Right lobe of liver (tissue), 6 donors: ENCODE results near the gene TRPC3. TPM values are rescaled to one million over a fixed set of nuclear protein-coding genes. Genes with fewer than 3 reads are reported as not detected.

Experiments
- ATAC-seq, 4 donors: fragments of 200-7000 bp; cut with Tn5 transposase; one replicate each; pipeline ENCODE4 v1.9.1; 2020; ENCODE audit warnings: mild to moderate bottlenecking in 4 of 4, moderate library complexity in 4 of 4
- DNase-seq, 3 donors: peaks; one replicate each; pipeline ENCODE4 v3.0.0-alpha.2; 2020
- H3K27ac ChIP-seq, 3 donors: fragments of 200-600 bp; one replicate each; pipeline ENCODE4 v1.8.0; 2022
- H3K27me3 ChIP-seq, 2 donors: fragments of 200-600 bp; one replicate each; pipeline ENCODE4 v1.8.0; 2022
- H3K36me3 ChIP-seq, 4 donors: fragments of 200-600 bp; sonication (generic) in 1 of 4; one replicate each; pipeline versions ENCODE4 v1.5.1 to v1.8.0; 2017 to 2022; ENCODE audit warnings: control low read depth in 1 of 4
- H3K4me1 ChIP-seq, 4 donors: fragments of 200-600 bp; sonication (generic) in 1 of 4; one replicate each; pipeline versions ENCODE4 v1.5.1 to v1.8.0; 2017 to 2022; ENCODE audit warnings: control low read depth in 1 of 4
- H3K4me3 ChIP-seq, 3 donors: fragments of 200-600 bp; one replicate each; pipeline ENCODE4 v1.8.0; 2022
- H3K9me3 ChIP-seq, 4 donors: fragments of 200-600 bp; sonication (generic) in 1 of 4; one replicate each; pipeline versions ENCODE4 v1.5.1 to v1.8.0; 2017 to 2022; ENCODE audit warnings: control low read depth in 1 of 4
- POLR2A ChIP-seq: fragments of 450-650 bp; IDR thresholded peaks from one replicate; pipeline ENCODE4 v1.6.1; 2017; ENCODE audit warnings: antibody characterized with exemption, mild to moderate bottlenecking
- WGBS: methylation state at CpG from one replicate; pipeline ENCODE4 v1.1.6; 2018; ENCODE audit warnings: low coverage, low lambda C conversion rate; ENCODE audit not compliant: insufficient coverage; ENCODE audit errors: missing lambda C conversion rate; 5-methylcytosine and 5-hydroxymethylcytosine counted together
- intact Hi-C, 2 donors: fragments of 100-400 bp; cut with DNase I; formaldehyde crosslinking; loops; one replicate each; pipeline versions ENCODE4 v1.11.2 to v1.14.1; 2022
- total RNA-seq, 6 experiments: library from RNA; depleted of rRNA in 2 of 6; stranded (reverse); fragments of >200 nt in 2 of 6; fragmentation: NEBNext Ultra II Directional in 3 of 6; extraction: Animal tissue kit (Norgen Biotek cat#: 25700) in 3 of 6; gene quantifications; one replicate each; pipeline versions ENCODE4 v1.1.0 to v1.2.4, GENCODE V29; 2016 to 2023
- TF ChIP-seq, protein P1 (sequence below), 4 donors: fragments of 200-600 bp in 3 of 4; fragments of 450-650 bp in 1 of 4; IDR thresholded peaks; one replicate each; pipeline versions ENCODE4 v1.5.1 to v1.8.0; 2016 to 2022; ENCODE audit warnings: antibody characterized with exemption in 4 of 4, mild to moderate bottlenecking in 2 of 4
- donor health status: DM: no; HTN: yes; CAD: no.
- donor health status: DM: no; HTN: no; CAD: no.
- donor health status: DM: no; HTN: no; CAD: no.
- donor health status: DM: no; HTN: yes; CAD: no.
- donor health status: DM: no; HTN: yes; CAD: no.

TRPC3 gene
- total RNA-seq, 6 experiments from 2014 or later = 0.09 to 0.10 TPM; not detected in 4

DNA sequence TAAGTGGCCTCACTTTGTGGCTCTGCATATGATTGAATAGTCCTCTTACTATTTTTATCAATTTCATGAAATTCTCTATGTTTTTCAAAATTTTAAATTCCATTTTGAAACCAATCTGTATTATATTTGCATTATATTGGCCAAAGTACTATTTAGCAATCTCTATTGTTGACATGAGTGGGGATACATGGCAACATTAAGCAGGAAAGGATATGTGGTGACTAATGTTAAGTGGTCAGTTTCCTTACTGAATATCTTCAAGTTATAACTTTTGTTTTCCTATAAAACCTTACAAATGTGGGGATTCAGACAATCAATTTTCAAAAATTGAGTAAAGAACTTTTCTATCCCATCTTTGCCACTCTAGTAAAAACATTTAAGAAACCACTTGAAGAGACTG is 91.7 kb downstream of the TRPC3 start:
- H3K27ac ChIP-seq = no peak overlapping the region
- no peaks in the 10 kb centered on the region for H3K4me1 ChIP-seq
- no peak for ATAC-seq
- H3K36me3 ChIP-seq = peaks cover 0 to 14% (median 0%) of the 10 kb centered on the region in 4 donors
- TF ChIP-seq POLR2A = no peak
- TF ChIP-seq, protein P1, sequence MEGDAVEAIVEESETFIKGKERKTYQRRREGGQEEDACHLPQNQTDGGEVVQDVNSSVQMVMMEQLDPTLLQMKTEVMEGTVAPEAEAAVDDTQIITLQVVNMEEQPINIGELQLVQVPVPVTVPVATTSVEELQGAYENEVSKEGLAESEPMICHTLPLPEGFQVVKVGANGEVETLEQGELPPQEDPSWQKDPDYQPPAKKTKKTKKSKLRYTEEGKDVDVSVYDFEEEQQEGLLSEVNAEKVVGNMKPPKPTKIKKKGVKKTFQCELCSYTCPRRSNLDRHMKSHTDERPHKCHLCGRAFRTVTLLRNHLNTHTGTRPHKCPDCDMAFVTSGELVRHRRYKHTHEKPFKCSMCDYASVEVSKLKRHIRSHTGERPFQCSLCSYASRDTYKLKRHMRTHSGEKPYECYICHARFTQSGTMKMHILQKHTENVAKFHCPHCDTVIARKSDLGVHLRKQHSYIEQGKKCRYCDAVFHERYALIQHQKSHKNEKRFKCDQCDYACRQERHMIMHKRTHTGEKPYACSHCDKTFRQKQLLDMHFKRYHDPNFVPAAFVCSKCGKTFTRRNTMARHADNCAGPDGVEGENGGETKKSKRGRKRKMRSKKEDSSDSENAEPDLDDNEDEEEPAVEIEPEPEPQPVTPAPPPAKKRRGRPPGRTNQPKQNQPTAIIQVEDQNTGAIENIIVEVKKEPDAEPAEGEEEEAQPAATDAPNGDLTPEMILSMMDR (IDR thresholded peaks at IDR 0.05) = no peak
- H3K4me3 ChIP-seq = no peak overlapping the region
- no peaks in the 10 kb centered on the region for H3K27me3 ChIP-seq
- intact Hi-C loops = no loop called here
- no peaks in the 10 kb centered on the region for H3K9me3 ChIP-seq
- DNase-seq = no peak

DNA sequence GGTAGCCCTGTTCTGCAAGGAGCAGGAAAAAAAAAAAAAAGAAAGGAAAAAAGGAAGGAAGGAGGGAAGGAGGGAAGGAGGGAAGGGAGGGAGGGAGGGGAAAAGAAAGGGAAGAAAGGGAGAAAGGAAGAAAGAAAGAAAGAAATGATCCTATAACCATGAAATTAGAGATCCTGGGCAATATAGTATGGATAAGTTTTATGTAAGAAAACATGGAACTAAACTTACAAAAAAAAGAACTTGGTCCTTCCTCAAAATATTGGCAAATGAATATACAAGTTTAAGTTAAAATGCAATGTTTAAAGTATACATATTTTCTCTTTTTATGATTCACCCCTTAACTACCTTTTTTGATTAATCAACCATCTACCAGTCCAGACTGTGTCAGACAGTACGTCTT is 100.5 kb downstream of the TRPC3 start:
- 80% methylated on average over 1 of the region's 1 CpG for WGBS
- DNase-seq (no peak), ATAC-seq (no peak)
- no peaks in the 10 kb centered on the region for H3K9me3 ChIP-seq
- H3K27me3 ChIP-seq = no peaks in the 10 kb centered on the region
- no peak overlapping the region for H3K27ac ChIP-seq
- intact Hi-C loops = no loop called here
- TF ChIP-seq, protein P1 (IDR thresholded peaks at IDR 0.05) = no peak
- TF ChIP-seq POLR2A = no peak
- no peaks in the 10 kb centered on the region for H3K4me1 ChIP-seq
- no peak overlapping the region for H3K4me3 ChIP-seq
- H3K36me3 ChIP-seq = peaks cover 0 to 7% (median under 1%) of the 10 kb centered on the region in 4 donors

DNA sequence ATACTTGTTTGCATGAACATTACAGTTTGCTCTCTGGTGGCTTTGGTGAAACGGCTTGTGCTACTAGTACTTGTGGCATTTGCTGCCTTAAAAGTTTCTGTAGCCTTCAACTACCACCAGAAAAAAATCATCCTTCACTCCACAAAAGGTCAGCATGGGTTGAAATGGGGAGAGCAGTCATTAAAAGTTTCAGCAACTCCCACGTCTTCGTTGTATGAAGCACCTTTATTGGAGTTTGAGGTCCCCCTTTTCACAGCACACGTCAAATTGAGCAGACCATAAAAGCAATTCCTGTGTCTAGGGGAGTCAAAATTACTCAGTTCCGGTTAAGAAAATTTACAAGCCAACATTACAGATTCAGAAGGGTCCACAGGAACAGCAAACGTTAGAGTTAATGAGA is 105.2 kb downstream of the TRPC3 start:
- Histone ChIP-seq H3K4me1 (no peaks in the 10 kb centered on the region), H3K4me3 (no peak overlapping the region), H3K9me3 (no peaks in the 10 kb centered on the region), H3K36me3 (peaks cover 0 to 19% (median 3%) of the 10 kb centered on the region in 4 donors), H3K27me3 (no peaks in the 10 kb centered on the region), H3K27ac (no peak overlapping the region)
- WGBS = 90% methylated on average over 6 of the region's 6 CpGs
- TF ChIP-seq, protein P1 (IDR thresholded peaks at IDR 0.05) = no peak
- TF ChIP-seq POLR2A = no peak
- DNase-seq (no peak), ATAC-seq (no peak)
- intact Hi-C loops = no loop called here

DNA sequence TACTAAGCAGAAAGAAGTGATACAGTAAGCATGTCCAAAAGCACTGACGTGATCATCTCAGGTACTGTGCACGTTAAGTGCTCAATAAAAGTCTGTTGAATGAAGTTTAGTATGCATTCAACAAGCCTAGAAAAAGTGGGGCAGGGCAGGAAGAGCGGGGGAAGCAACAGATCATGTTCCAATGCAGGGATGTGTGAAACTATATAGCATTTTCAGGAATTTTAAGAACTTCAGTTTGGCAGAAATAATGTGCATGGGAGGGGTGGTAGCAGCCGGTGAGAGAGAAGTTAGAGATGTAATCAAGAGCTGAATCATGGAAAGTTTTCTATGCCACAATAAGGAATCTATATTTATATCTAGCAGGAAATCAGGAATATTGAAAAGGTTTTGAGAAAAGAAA is 109.0 kb downstream of the TRPC3 start:
- whole genome bisulfite sequencing = 91% methylated on average over 4 of the region's 4 CpGs
- intact Hi-C loops = no loop called here
- TF ChIP-seq, protein P1 (IDR thresholded peaks at IDR 0.05) = no peak
- no peak for TF ChIP-seq POLR2A
- H3K36me3 ChIP-seq = peaks cover 0 to 13% (median 4%) of the 10 kb centered on the region in 4 donors
- H3K27me3 ChIP-seq = no peaks in the 10 kb centered on the region
- DNase-seq (no peak), ATAC-seq (no peak)
- no peak overlapping the region for H3K4me3 ChIP-seq
- H3K9me3 ChIP-seq = no peaks in the 10 kb centered on the region
- no peak overlapping the region for H3K27ac ChIP-seq
- no peaks in the 10 kb centered on the region for H3K4me1 ChIP-seq

DNA sequence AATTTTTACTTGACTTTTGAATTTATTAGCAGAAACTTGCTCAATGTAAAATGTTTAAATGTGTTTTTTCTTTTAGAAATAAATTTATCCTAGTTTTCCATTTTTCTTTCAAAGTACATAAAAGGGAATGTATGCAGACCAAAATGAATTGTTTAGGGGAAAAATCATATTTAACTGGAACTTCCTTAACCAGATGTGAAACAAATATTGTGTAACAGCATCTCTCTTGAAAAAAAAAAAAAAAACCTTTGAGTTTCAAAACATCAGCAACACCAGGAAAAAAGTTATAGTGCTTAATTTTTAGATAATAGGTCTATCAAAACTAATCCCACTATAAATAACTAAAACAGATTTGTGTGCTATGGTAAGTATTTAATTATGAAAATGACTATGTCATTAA is 113.7 kb downstream of the TRPC3 start:
- intact Hi-C loops = no loop called here
- Histone ChIP-seq H3K36me3 (peaks cover 0 to 3% (median 1%) of the 10 kb centered on the region in 4 donors), H3K27me3 (no peaks in the 10 kb centered on the region)

More for the DNA sequence above, 113.7 kb downstream of the TRPC3 start:
- no peaks in the 10 kb centered on the region for H3K4me1 ChIP-seq
- ATAC-seq = no peak
- no peaks in the 10 kb centered on the region for H3K9me3 ChIP-seq
- DNase-seq = no peak
- no peak overlapping the region for H3K4me3 ChIP-seq
- TF ChIP-seq, protein P1 (IDR thresholded peaks at IDR 0.05) = no peak
- TF ChIP-seq POLR2A = no peak
- H3K27ac ChIP-seq = no peak overlapping the region
